Activated B cell treated with CpG ODN at 0.5 μM for 24 hours (primary cell): ENCODE results near the gene ITGA7. TPM values are rescaled to one million over a fixed set of nuclear protein-coding genes. Genes with fewer than 3 reads are reported as not detected.

Source experiments
- ATAC-seq: fragments of 200-7000 bp; cut with Tn5 transposase; one replicate; pipeline ENCODE4 v1.10.0; 2021; ENCODE audit warnings: low read depth, mild to moderate bottlenecking, moderate library complexity
- CTCF ChIA-PET: fragments of 350-600 bp; sonication (Branson Sonifier 250); formaldehyde crosslinking; loops from one replicate; lab custom pipeline; 2021; ENCODE audit warnings: antibody characterized with exemption; lab: Charles Lee
- POLR2A ChIA-PET: fragments of 350-600 bp; sonication (Branson Sonifier 250); formaldehyde crosslinking; loops from one replicate; lab custom pipeline; 2021; ENCODE audit warnings: antibody characterized with exemption; lab: Charles Lee
- DNase-seq: peaks from one replicate; pipeline ENCODE4 v3.0.0; 2022
- H3K27ac Mint-ChIP-seq: one replicate; pipeline ENCODE4 v1.8.0; 2020; ENCODE audit warnings: mixed read lengths
- H3K27me3 Mint-ChIP-seq: one replicate; pipeline ENCODE4 v1.8.0; 2021; ENCODE audit warnings: mixed read lengths
- H3K36me3 Mint-ChIP-seq: one replicate; pipeline ENCODE4 v1.8.0; 2021; ENCODE audit warnings: low read depth, mixed read lengths
- H3K4me1 Mint-ChIP-seq: one replicate; pipeline ENCODE4 v1.8.0; 2021; ENCODE audit warnings: mixed read lengths
- H3K4me3 Mint-ChIP-seq: one replicate; pipeline ENCODE4 v1.8.0; 2020; ENCODE audit warnings: mild to moderate bottlenecking, mixed read lengths
- H3K9me3 Mint-ChIP-seq: one replicate; pipeline ENCODE4 v1.8.0; 2020; ENCODE audit warnings: mixed read lengths
- CTCF ChIP-seq: fragments of 200-600 bp; IDR thresholded peaks from one replicate; pipeline ENCODE4 v1.8.0; 2022; ENCODE audit warnings: antibody characterized with exemption, mild to moderate bottlenecking
- intact Hi-C: fragments of 100-400 bp; cut with micrococcal nuclease; formaldehyde crosslinking; loops from one replicate; pipeline ENCODE4 v1.15.1; 2024
- total RNA-seq: library from RNA; stranded (reverse); gene quantifications from 2 replicates; pipeline ENCODE4 v1.2.3, GENCODE V29; 2022

ITGA7 gene
- total RNA-seq, 1 donor from 2014 or later = 1.4 TPM

GRCh38 chr12:55682087-55682796 lies 25.5 kb downstream of the ITGA7 start:
- no peak for TF ChIP-seq CTCF
- DNase-seq (no peak), ATAC-seq (peak; percentile 66)
- no peaks in the 10 kb centered on the region for H3K9me3 Mint-ChIP-seq
- intact Hi-C loops = loop anchor here (2.0 kb wide), 1 partner anchor 25 kb away; the partner anchor contains the start of gene ITGA7
- H3K4me3 Mint-ChIP-seq = peak overlapping the region; percentile 68
- ChIA-PET CTCF (interaction anchor here (0.8 to 1.4 kb wide), 4 partner anchors 9 to 55 kb away, joined by 3 to 4 read pairs (median 4); no protein-coding TSS in a partner anchor), POLR2A (interaction anchor here (0.7 to 1.9 kb wide), 7 partner anchors 9 to 229 kb away, joined by 3 to 10 read pairs (median 4); partner anchors contain the start of gene BLOC1S1)
- no peaks in the 10 kb centered on the region for H3K27me3 Mint-ChIP-seq
- H3K36me3 Mint-ChIP-seq = no peaks in the 10 kb centered on the region
- H3K27ac Mint-ChIP-seq = no peak overlapping the region
- peaks cover 36% of the 10 kb centered on the region for H3K4me1 Mint-ChIP-seq

- Mint-ChIP-seq H3K27me3 (no peaks in the 10 kb centered on the region), H3K4me1 (peaks cover 33% of the 10 kb centered on the region), H3K36me3 (no peaks in the 10 kb centered on the region), H3K27ac (no peak overlapping the region), H3K4me3 (peak overlapping the region; percentile 68), H3K9me3 (no peaks in the 10 kb centered on the region)
- no peak for DNase-seq
- intact Hi-C loops = loop anchor here (2.0 kb wide), 1 partner anchor 25 kb away; the partner anchor contains the start of gene ITGA7
- ATAC-seq = peak; percentile 28
- TF ChIP-seq CTCF = no peak
- ChIA-PET POLR2A (interaction anchor here (0.9 to 1.9 kb wide), 2 partner anchors 8 to 35 kb away, joined by 4 to 10 read pairs; partner anchors contain the start of gene BLOC1S1), CTCF (interaction anchor here (0.8 to 1.4 kb wide), 4 partner anchors 8 to 56 kb away, joined by 3 to 4 read pairs (median 4); no protein-coding TSS in a partner anchor)
Measured at GRCh38 chr12:55681142-55682077, 26.3 kb downstream of the ITGA7 start.

GRCh38 chr12:55679691-55680090 lies 28.0 kb downstream of the ITGA7 start:
- peaks cover 35% of the 10 kb centered on the region for H3K4me1 Mint-ChIP-seq
- intact Hi-C loops = no loop called here
- H3K27ac Mint-ChIP-seq = no peak overlapping the region
- H3K4me3 Mint-ChIP-seq = no peak overlapping the region
- ChIA-PET POLR2A (no interaction called here), CTCF (no interaction called here)
- DNase-seq (no peak), ATAC-seq (no peak)
- H3K36me3 Mint-ChIP-seq = no peaks in the 10 kb centered on the region
- no peaks in the 10 kb centered on the region for H3K27me3 Mint-ChIP-seq
- H3K9me3 Mint-ChIP-seq = no peaks in the 10 kb centered on the region
- no peak for TF ChIP-seq CTCF

- H3K36me3 Mint-ChIP-seq = no peaks in the 10 kb centered on the region
- H3K27me3 Mint-ChIP-seq = no peaks in the 10 kb centered on the region
- ATAC-seq (no peak), DNase-seq (no peak)
- no peak overlapping the region for H3K27ac Mint-ChIP-seq
- intact Hi-C loops = no loop called here
- ChIA-PET CTCF (interaction anchor here (2.9 kb wide), 1 partner anchor 21 kb away, joined by 12 read pairs; no protein-coding TSS in a partner anchor), POLR2A (no interaction called here)
- H3K4me3 Mint-ChIP-seq = no peak overlapping the region
- H3K9me3 Mint-ChIP-seq = no peaks in the 10 kb centered on the region
- H3K4me1 Mint-ChIP-seq = peaks cover 36% of the 10 kb centered on the region
- no peak for TF ChIP-seq CTCF
Measured at GRCh38 chr12:55676707-55677106, 31.0 kb downstream of the ITGA7 start.
